SU-DHL-6 (cell line): Measurements from ENCODE around the gene MTMR11.
"Not testable (repeated sequence)": the region's sequence is repeated elsewhere in the genome, so short reads cannot be mapped to it uniquely, and the experiment has no call there.

ENCODE experiments used
- H2AFZ ChIP-seq: fragments of 200-600 bp; sonication (generic); 2 replicates; pipeline ENCODE4 v1.6.1; 2014; ENCODE audit warnings: low read depth, mild to moderate bottlenecking, moderate library complexity, mixed read lengths, antibody characterized with exemption, low read length; ENCODE audit not compliant: severe bottlenecking
- H3F3A ChIP-seq: fragments of 200-600 bp; shearing (Covaris generic); 2 replicates; pipeline ENCODE4 v1.6.0; 2016; ENCODE audit warnings: antibody characterized with exemption, mild to moderate bottlenecking; ENCODE audit not compliant: insufficient read depth
- H3K27ac ChIP-seq: fragments of 200-600 bp; sonication (generic); 2 replicates; pipeline ENCODE4 v1.5.1; 2016; ENCODE audit warnings: low read depth, mild to moderate bottlenecking, low read length, moderate library complexity, mixed read lengths
- H3K27me3 ChIP-seq: fragments of 200-600 bp; sonication (generic), shearing (Covaris generic); 2 replicates; pipeline ENCODE4 v1.6.0; 2014; ENCODE audit warnings: mild to moderate bottlenecking, low read length
- H3K36me3 ChIP-seq: fragments of 200-600 bp; sonication (generic); 2 replicates; pipeline ENCODE4 v1.6.1; 2014; ENCODE audit warnings: mild to moderate bottlenecking, low read length, mixed read lengths
- H3K4me2 ChIP-seq: fragments of 300-600, 200-600 bp; shearing (Covaris generic), sonication (generic); 2 replicates; pipeline ENCODE4 v1.6.0; 2014; ENCODE audit warnings: low read length, low read depth, mild to moderate bottlenecking; ENCODE audit not compliant: poor library complexity, severe bottlenecking
- H3K4me3 ChIP-seq: fragments of 200-600 bp; sonication (generic); 2 replicates; pipeline ENCODE4 v1.5.1; 2014; ENCODE audit warnings: antibody characterized with exemption, low read length, mild to moderate bottlenecking, mixed read lengths; ENCODE audit not compliant: insufficient read depth, poor library complexity, severe bottlenecking
- H3K79me2 ChIP-seq: fragments of 200-600 bp; sonication (generic); 2 replicates; pipeline ENCODE4 v1.6.1; 2014; ENCODE audit warnings: mild to moderate bottlenecking, low read length, moderate library complexity; ENCODE audit not compliant: insufficient read depth
- H3K9ac ChIP-seq: fragments of 200-600 bp; sonication (generic); 2 replicates; pipeline ENCODE4 v1.7.0; 2014; ENCODE audit warnings: mild to moderate bottlenecking, low read length
- H3K9me2 ChIP-seq: fragments of 200-600 bp; sonication (generic); replicated peaks from 2 replicates; pipeline ENCODE4 v1.6.1; 2014; ENCODE audit warnings: low read length; ENCODE audit not compliant: insufficient read depth
- H3K9me3 ChIP-seq: fragments of 200-600 bp; sonication (generic); 2 replicates; pipeline ENCODE4 v1.6.1; 2014; ENCODE audit warnings: low read length, mixed read lengths; ENCODE audit not compliant: insufficient read depth
- H4K20me1 ChIP-seq: fragments of 200-600 bp; sonication (generic); 2 replicates; pipeline ENCODE4 v1.6.1; 2014; ENCODE audit warnings: low read depth, mild to moderate bottlenecking, antibody characterized with exemption, low read length, moderate library complexity, mixed read lengths
- CTCF ChIP-seq: fragments of 200-600 bp; sonication (generic); IDR thresholded peaks from one replicate; pipeline ENCODE4 v1.5.1; 2017; ENCODE audit warnings: antibody characterized with exemption, mild to moderate bottlenecking, low read length, moderate library complexity; ENCODE audit not compliant: insufficient read depth, poor library complexity, severe bottlenecking
- EZH2phosphoT487 ChIP-seq: fragments of 200-600 bp; sonication (generic), shearing (Covaris generic); conservative IDR thresholded peaks from 2 replicates; pipeline ENCODE4 v1.6.1; 2018; ENCODE audit warnings: mild to moderate bottlenecking, antibody characterized with exemption, low read length, moderate library complexity, mixed read lengths

Gene MTMR11

GRCh38 chr1:149887456-149888246 lies 49.0 kb downstream of the MTMR11 start:
- Histone ChIP-seq H3K9me2 (no peaks in the 10 kb centered on the region), H3F3A (peaks cover 52% of the 10 kb centered on the region), H3K79me2 (no peaks in the 10 kb centered on the region), H3K9me3 (no peaks in the 10 kb centered on the region), H3K27ac (peak overlapping the region; percentile 96), H4K20me1 (no peaks in the 10 kb centered on the region), H3K4me2 (peak overlapping the region; percentile 67), H3K4me3 (peak overlapping the region; percentile 48), H3K9ac (peak overlapping the region; percentile 67), H2AFZ (no peak overlapping the region), H3K27me3 (no peaks in the 10 kb centered on the region), H3K36me3 (no peaks in the 10 kb centered on the region)
- TF ChIP-seq CTCF (no peak), EZH2phosphoT487 (no peak)

- not testable (repeated sequence) for H3K36me3 ChIP-seq
Measured at GRCh38 chr1:149887196-149887455, 49.6 kb downstream of the MTMR11 start.

DNA sequence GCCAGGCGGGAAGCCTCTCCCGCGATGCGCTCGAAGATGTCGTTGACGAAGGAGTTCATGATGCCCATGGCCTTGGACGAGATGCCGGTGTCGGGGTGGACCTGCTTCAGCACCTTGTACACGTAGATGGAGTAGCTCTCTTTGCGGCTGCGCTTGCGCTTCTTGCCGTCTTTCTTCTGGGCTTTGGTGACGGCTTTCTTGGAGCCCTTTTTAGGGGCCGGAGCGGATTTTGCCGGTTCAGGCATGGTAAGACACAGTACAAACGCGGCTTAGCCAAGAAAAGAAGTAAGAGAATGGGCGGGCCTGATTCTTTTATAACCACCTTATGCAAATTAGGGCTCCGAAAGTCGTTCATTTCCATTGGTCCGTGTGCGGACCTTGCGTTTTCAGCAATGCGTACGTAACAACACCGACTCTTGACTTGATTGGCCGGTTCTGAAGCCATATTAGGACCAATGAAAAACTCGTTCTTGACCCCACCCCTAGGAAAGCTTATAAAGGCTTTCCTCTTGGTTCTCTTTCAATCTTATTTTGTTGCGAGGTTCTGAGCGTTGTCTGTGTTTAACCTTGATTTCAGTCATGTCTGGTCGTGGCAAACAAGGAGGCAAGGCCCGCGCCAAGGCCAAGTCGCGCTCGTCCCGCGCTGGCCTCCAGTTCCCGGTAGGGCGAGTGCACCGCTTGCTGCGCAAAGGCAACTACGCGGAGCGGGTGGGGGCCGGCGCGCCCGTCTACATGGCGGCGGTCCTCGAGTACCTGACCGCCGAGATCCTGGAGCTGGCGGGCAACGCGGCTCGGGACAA lies 50.1 kb downstream of the MTMR11 start:
- H3K36me3 ChIP-seq, result no peaks in the 10 kb centered on the region
- no peaks in the 10 kb centered on the region for H4K20me1 ChIP-seq
- TF ChIP-seq EZH2phosphoT487 (no peak), CTCF (no peak)
- H3K4me3 ChIP-seq, result peak overlapping the region; percentile 77
- no peak overlapping the region for H2AFZ ChIP-seq
- H3K9me3 ChIP-seq, result no peaks in the 10 kb centered on the region
- peak overlapping the region; percentile 78 for H3K4me2 ChIP-seq
- H3F3A ChIP-seq, result peaks cover 52% of the 10 kb centered on the region
- H3K9ac ChIP-seq, result peak overlapping the region; percentile 67
- H3K9me2 ChIP-seq, result no peaks in the 10 kb centered on the region
- H3K27ac ChIP-seq, result peak overlapping the region; percentile 96
- H3K79me2 ChIP-seq, result no peaks in the 10 kb centered on the region
- H3K27me3 ChIP-seq, result no peaks in the 10 kb centered on the region

More at GRCh38 chr1:149887196-149887455, 49.6 kb downstream of the MTMR11 start:
- not testable (repeated sequence) for H3K27me3 ChIP-seq, H4K20me1 ChIP-seq, H2AFZ ChIP-seq, H3K79me2 ChIP-seq, H3K9me3 ChIP-seq, H3K9me2 ChIP-seq
- peak overlapping the region; percentile 48 for H3K4me3 ChIP-seq
- H3K27ac ChIP-seq, result peak overlapping the region; percentile 96
- peak overlapping the region; percentile 67 for H3K9ac ChIP-seq
- peaks cover 52% of the 10 kb centered on the region for H3F3A ChIP-seq
- peak overlapping the region; percentile 67 for H3K4me2 ChIP-seq

DNA sequence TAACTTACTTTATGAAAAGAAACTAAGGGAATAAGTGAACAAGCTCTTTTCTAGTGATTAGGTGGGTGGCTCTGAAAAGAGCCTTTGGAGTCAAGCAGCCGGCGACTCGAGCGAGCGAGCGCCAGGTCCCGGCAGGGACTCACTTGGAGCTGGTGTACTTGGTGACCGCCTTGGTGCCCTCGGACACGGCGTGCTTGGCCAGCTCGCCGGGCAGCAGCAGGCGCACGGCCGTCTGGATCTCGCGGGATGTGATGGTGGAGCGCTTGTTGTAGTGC lies 50.6 kb downstream of the MTMR11 start:
- Histone ChIP-seq H3F3A (peaks cover 52% of the 10 kb centered on the region), H3K4me3 (peak overlapping the region; percentile 77), H3K9ac (peak overlapping the region; percentile 63)

More for the DNA sequence above, 50.6 kb downstream of the MTMR11 start:
- H4K20me1 ChIP-seq, H3K36me3 ChIP-seq, H3K79me2 ChIP-seq, H3K9me3 ChIP-seq, H3K9me2 ChIP-seq, H3K27me3 ChIP-seq, H2AFZ ChIP-seq: not testable (repeated sequence)
- Histone ChIP-seq H3K27ac (peak overlapping the region; percentile 96), H3K4me2 (peak overlapping the region; percentile 78)
